Measurements from ENCODE around the gene GNA15.

The GNA15 gene

GRCh38 chr19:3118232-3119070 lies 17.4 kb upstream of the GNA15 start:
- Histone ChIP-seq H3K36me3 (ENCODE audit: insufficient read depth, low read length) (no peaks in the 10 kb centered on the region), H3F3A (ENCODE audit: insufficient read depth, low read length) (no peaks in the 10 kb centered on the region), H3K27ac (ENCODE audit: low read depth, low read length, poor library complexity, severe bottlenecking) (no peak overlapping the region), H3K27me3 (ENCODE audit: insufficient read depth, low read length) (no peaks in the 10 kb centered on the region; the same call in 1 of the 2 replicates), H3K9ac (ENCODE audit: low read length) (no peak overlapping the region), H3K4me1 (ENCODE audit: insufficient read depth, low read length, severe bottlenecking) (no peaks in the 10 kb centered on the region), H3K9me3 (ENCODE audit: low read length) (no peaks in the 10 kb centered on the region), H3K4me2 (ENCODE audit: low read length) (no peak overlapping the region), H3K79me2 (ENCODE audit: insufficient read depth, low read length) (no peaks in the 10 kb centered on the region), H3K4me3 (ENCODE audit: low read depth, low read length, poor library complexity, severe bottlenecking) (no peak overlapping the region), H2AFZ (ENCODE audit: low read length) (no peak overlapping the region), H4K20me1 (ENCODE audit: insufficient read depth, low read length) (no peaks in the 10 kb centered on the region), H3K9me2 (ENCODE audit: low read depth, low read length) (no peaks in the 10 kb centered on the region)
- no peak for TF ChIP-seq EZH2 (IDR thresholded peaks at IDR 0.05; ENCODE audit: borderline replicate concordance, low read length)
- TF ChIP-seq CTCF (IDR thresholded peaks at IDR 0.05; ENCODE audit: low read length), result no peak

DNA sequence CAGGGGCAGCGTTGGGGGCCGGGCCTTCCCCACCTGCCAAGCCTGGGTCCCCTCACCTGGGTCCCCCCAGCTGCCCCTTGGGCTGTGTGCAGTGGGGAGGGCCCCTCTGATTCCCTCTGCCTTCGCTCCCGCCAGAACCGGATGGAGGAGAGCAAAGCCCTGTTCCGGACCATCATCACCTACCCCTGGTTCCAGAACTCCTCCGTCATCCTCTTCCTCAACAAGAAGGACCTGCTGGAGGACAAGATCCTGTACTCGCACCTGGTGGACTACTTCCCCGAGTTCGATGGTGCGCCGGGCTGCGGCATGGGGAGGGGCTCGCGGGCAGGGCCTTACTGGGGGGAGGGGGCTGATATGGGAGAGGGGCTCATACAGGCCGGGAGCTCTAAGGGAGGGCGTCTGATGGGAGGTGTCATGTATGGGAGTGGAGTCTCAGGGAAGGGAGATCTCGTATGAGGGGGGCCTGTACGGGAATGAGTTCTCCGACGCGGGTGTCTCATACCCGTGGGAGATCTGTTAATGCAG lies 16.7 kb upstream of the GNA15 start:
- H3K79me2 ChIP-seq (ENCODE audit: insufficient read depth, low read length), result no peaks in the 10 kb centered on the region
- H2AFZ ChIP-seq (ENCODE audit: low read length), result no peak overlapping the region
- H3K9ac ChIP-seq (ENCODE audit: low read length), result no peak overlapping the region
- no peak for TF ChIP-seq EZH2 (IDR thresholded peaks at IDR 0.05; ENCODE audit: borderline replicate concordance, low read length)
- no peak for TF ChIP-seq CTCF (IDR thresholded peaks at IDR 0.05; ENCODE audit: low read length)
- H3K4me3 ChIP-seq (ENCODE audit: low read depth, low read length, poor library complexity, severe bottlenecking), result no peak overlapping the region
- no peaks in the 10 kb centered on the region for H3K9me3 ChIP-seq (ENCODE audit: low read length)
- no peaks in the 10 kb centered on the region for H3K9me2 ChIP-seq (ENCODE audit: low read depth, low read length)
- no peaks in the 10 kb centered on the region for H3F3A ChIP-seq (ENCODE audit: insufficient read depth, low read length)
- no peak overlapping the region for H3K4me2 ChIP-seq (ENCODE audit: low read length)
- no peaks in the 10 kb centered on the region for H4K20me1 ChIP-seq (ENCODE audit: insufficient read depth, low read length)
- no peaks in the 10 kb centered on the region for H3K36me3 ChIP-seq (ENCODE audit: insufficient read depth, low read length)
- no peaks in the 10 kb centered on the region; the same call in 1 of the 2 replicates for H3K27me3 ChIP-seq (ENCODE audit: insufficient read depth, low read length)
- no peak overlapping the region for H3K27ac ChIP-seq (ENCODE audit: low read depth, low read length, poor library complexity, severe bottlenecking)
- H3K4me1 ChIP-seq (ENCODE audit: insufficient read depth, low read length, severe bottlenecking), result no peaks in the 10 kb centered on the region

GRCh38 chr19:3119693-3120380 lies 16.0 kb upstream of the GNA15 start:
- Histone ChIP-seq H3K4me3 (ENCODE audit: low read depth, low read length, poor library complexity, severe bottlenecking) (no peak overlapping the region), H3K4me2 (ENCODE audit: low read length) (no peak overlapping the region), H3K36me3 (ENCODE audit: insufficient read depth, low read length) (no peaks in the 10 kb centered on the region), H4K20me1 (ENCODE audit: insufficient read depth, low read length) (no peaks in the 10 kb centered on the region), H3K27me3 (ENCODE audit: insufficient read depth, low read length) (no peaks in the 10 kb centered on the region; the same call in 1 of the 2 replicates), H3F3A (ENCODE audit: insufficient read depth, low read length) (no peaks in the 10 kb centered on the region), H3K27ac (ENCODE audit: low read depth, low read length, poor library complexity, severe bottlenecking) (no peak overlapping the region), H3K79me2 (ENCODE audit: insufficient read depth, low read length) (no peaks in the 10 kb centered on the region), H2AFZ (ENCODE audit: low read length) (no peak overlapping the region), H3K4me1 (ENCODE audit: insufficient read depth, low read length, severe bottlenecking) (no peaks in the 10 kb centered on the region), H3K9me3 (ENCODE audit: low read length) (no peaks in the 10 kb centered on the region), H3K9me2 (ENCODE audit: low read depth, low read length) (no peaks in the 10 kb centered on the region), H3K9ac (ENCODE audit: low read length) (no peak overlapping the region)
- TF ChIP-seq EZH2 (IDR thresholded peaks at IDR 0.05; ENCODE audit: borderline replicate concordance, low read length) (no peak), CTCF (IDR thresholded peaks at IDR 0.05; ENCODE audit: low read length) (no peak)
